Activated CD8-positive, alpha-beta T cell treated with anti-CD3 and anti-CD28 coated beads, Interleukin-2, amount 10 ng/mL, durations not matched to agents 7 days and 5 days (primary cell): ENCODE results near the gene ST3GAL3. TPM values are rescaled to one million over a fixed set of nuclear protein-coding genes. Genes with fewer than 3 reads are reported as not detected.

ENCODE experiments used
- ATAC-seq: fragments of 150-1000 bp; cut with Tn5 transposase; one replicate; pipeline ENCODE4 v1.10.0; 2021; ENCODE audit warnings: moderate library complexity
- CTCF ChIA-PET: fragments of 350-600 bp; sonication (Branson Sonifier 250); formaldehyde crosslinking; loops from one replicate; lab custom pipeline; 2021; ENCODE audit warnings: antibody characterized with exemption; lab: Charles Lee
- POLR2A ChIA-PET: fragments of 350-600 bp; sonication (Branson Sonifier 250); formaldehyde crosslinking; loops from one replicate; lab custom pipeline; 2021; ENCODE audit warnings: antibody characterized with exemption; lab: Charles Lee
- DNase-seq: peaks from one replicate; pipeline ENCODE4 v3.0.0-alpha.2; 2020
- H3K27ac Mint-ChIP-seq: one replicate; pipeline ENCODE4 v1.8.0; 2021; ENCODE audit warnings: mild to moderate bottlenecking, mixed read lengths
- H3K27me3 Mint-ChIP-seq: one replicate; pipeline ENCODE4 v1.8.0; 2021; ENCODE audit warnings: low read depth, mixed read lengths
- H3K36me3 Mint-ChIP-seq: one replicate; pipeline ENCODE4 v1.8.0; 2021; ENCODE audit warnings: low read depth, mixed read lengths
- H3K4me1 Mint-ChIP-seq: one replicate; pipeline ENCODE4 v1.8.0; 2021; ENCODE audit warnings: low read depth, mixed read lengths
- H3K4me3 Mint-ChIP-seq: one replicate; pipeline ENCODE4 v1.8.0; 2021; ENCODE audit warnings: mild to moderate bottlenecking, mixed read lengths
- H3K9me3 Mint-ChIP-seq: one replicate; pipeline ENCODE4 v1.8.0; 2022; ENCODE audit warnings: mixed read lengths; ENCODE audit not compliant: insufficient read depth
- total RNA-seq, 2 experiments: library from RNA; stranded (reverse); gene quantifications; one replicate each; pipeline ENCODE4 v1.2.3, GENCODE V29; 2021

The ST3GAL3 gene
- total RNA-seq, 2 experiments from 2014 or later: 20.4 to 23.3 TPM

- H3K27ac Mint-ChIP-seq: no peak overlapping the region
- no peaks in the 10 kb centered on the region for H3K4me1 Mint-ChIP-seq
- no peaks in the 10 kb centered on the region for H3K36me3 Mint-ChIP-seq
- ATAC-seq (no peak), DNase-seq (no peak)
- H3K4me3 Mint-ChIP-seq: no peak overlapping the region
- no peaks in the 10 kb centered on the region for H3K9me3 Mint-ChIP-seq
- ChIA-PET POLR2A (no interaction called here), CTCF (interaction anchor here (3.8 to 8.6 kb wide), 2 partner anchors 21 to 149 kb away, joined by 19 to 49 read pairs; partner anchors contain the start of gene ARTN)
- H3K27me3 Mint-ChIP-seq: no peaks in the 10 kb centered on the region
Measured at GRCh38 chr1:43913051-43913501, 205.7 kb downstream of the ST3GAL3 start.

DNA sequence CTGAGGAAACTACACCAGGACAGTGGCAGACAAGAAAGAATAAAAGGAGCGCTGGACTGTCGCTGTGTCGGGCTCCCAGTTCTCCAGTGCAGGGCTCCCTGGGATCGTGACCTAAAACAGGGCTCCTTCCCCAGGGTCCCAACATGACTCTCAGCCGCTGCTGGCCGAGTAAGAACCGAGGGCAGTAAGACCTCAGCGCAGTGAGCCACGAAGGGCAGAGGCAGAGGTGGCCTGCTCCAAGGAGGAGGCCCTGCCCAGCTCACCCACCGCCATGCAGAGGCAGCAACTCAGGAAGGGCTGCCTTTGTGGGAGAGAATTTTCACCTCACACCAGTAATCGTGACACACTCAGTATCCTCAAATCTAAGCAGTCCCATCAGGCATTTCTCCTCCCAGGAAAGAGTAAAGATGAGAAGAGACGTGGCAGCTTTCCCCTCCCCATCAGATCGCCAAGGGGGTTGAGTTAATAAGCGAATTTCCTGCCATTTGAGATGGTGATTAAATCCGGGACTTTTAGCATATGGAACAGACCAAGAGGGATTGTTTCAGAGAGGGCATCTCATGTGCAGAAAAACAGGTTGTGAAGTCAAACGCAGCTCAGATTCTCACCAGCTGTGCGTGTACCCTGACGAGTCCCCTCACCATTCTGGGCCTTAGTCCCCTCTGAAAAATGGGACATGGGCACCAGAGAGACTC lies 206.5 kb downstream of the ST3GAL3 start:
- no peaks in the 10 kb centered on the region for H3K9me3 Mint-ChIP-seq
- no peak for ATAC-seq
- no peak for DNase-seq
- H3K4me3 Mint-ChIP-seq: no peak overlapping the region
- POLR2A ChIA-PET: no interaction called here
- no peak overlapping the region for H3K27ac Mint-ChIP-seq
- H3K36me3 Mint-ChIP-seq: no peaks in the 10 kb centered on the region
- H3K27me3 Mint-ChIP-seq: no peaks in the 10 kb centered on the region
- CTCF ChIA-PET: interaction anchor here (3.8 to 8.6 kb wide), 2 partner anchors 21 to 150 kb away, joined by 19 to 49 read pairs; partner anchors contain the start of gene ARTN
- peaks cover 1% of the 10 kb centered on the region for H3K4me1 Mint-ChIP-seq

DNA sequence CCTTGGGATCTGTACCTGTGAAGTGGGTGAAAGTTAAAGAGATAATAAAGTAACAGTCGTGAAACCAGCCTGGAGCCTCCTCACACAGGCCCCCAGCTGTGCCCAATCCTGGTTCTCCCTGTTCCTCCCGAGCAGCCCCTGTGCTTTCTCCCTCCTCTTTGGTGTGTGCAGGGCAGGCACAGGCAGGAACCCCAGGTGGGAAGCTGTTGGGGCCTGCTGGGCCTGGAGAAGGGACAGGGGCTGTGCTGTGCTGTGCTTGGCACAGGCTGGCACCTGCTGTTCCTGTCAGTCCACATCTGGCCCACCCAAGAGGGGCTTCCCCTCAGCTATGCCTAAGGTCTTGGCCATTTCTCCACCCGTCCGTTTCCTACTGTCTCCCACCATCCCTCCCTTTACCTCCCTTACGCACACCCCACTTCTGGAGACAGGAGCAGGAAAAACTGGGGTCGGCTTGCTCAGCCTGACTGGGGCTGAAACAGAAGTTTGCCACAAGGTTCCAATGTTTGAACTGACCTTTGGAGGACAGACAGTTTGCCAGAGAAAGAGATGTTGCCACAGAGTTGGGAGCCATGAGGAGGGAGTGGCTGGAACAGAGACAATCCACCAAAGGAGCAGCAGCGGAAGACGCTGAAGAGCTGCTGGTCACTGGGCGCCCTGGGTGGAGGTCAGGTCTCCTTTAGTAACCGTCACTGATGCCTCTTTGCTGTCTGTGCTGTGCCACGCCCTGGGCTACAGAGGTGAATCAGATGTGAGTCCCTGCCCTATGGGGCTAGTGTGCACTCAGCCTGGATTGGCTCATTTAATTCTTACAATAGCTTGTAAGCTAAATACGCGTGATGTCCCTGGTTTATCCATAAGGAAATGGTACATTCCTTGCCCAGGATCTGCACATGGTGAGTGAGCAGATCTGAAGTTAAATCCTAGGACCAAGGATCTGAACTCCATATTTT lies 207.5 kb downstream of the ST3GAL3 start:
- Mint-ChIP-seq H3K27me3 (no peaks in the 10 kb centered on the region), H3K9me3 (no peaks in the 10 kb centered on the region), H3K4me1 (peaks cover 9% of the 10 kb centered on the region), H3K4me3 (no peak overlapping the region), H3K36me3 (no peaks in the 10 kb centered on the region), H3K27ac (no peak overlapping the region)
- POLR2A ChIA-PET: no interaction called here
- ATAC-seq (no peak), DNase-seq (no peak)
- CTCF ChIA-PET: interaction anchor here (0.9 to 8.6 kb wide), 2 partner anchors 20 to 151 kb away, joined by 4 to 49 read pairs; partner anchors contain the start of gene ARTN

DNA sequence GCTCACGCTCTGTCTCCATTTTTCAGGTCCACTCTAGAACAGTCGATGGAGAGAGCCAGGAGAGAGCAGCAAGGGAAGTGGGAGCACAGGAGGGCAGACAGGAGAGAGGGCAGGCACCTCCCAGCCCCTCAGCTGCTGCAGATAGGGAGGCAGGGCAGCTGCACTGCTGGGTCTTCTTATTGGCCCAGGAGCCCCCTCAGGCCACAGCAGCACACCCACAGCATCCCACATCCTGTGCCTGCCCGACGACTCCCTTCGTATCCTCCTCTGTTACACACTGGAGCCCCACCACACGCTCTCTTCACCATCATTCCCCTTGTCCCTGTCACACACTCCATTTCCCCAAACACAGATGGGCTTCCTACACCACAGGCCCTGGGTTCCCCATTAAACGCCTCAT lies 212.6 kb downstream of the ST3GAL3 start:
- Mint-ChIP-seq H3K9me3 (no peaks in the 10 kb centered on the region), H3K4me3 (no peak overlapping the region), H3K27ac (peak overlapping the region; percentile 18), H3K36me3 (peaks cover 2% of the 10 kb centered on the region), H3K27me3 (no peaks in the 10 kb centered on the region), H3K4me1 (peaks cover 13% of the 10 kb centered on the region)
- CTCF ChIA-PET: interaction anchor here (1.5 to 3.1 kb wide), 3 partner anchors 9 to 157 kb away, joined by 5 to 21 read pairs (median 8); partner anchors contain the start of gene ARTN
- ATAC-seq (peak; percentile 65), DNase-seq (peak; percentile 28)
- POLR2A ChIA-PET: interaction anchor here (1.3 kb wide), 1 partner anchor 130 kb away, joined by 3 read pairs; no protein-coding TSS in a partner anchor

DNA sequence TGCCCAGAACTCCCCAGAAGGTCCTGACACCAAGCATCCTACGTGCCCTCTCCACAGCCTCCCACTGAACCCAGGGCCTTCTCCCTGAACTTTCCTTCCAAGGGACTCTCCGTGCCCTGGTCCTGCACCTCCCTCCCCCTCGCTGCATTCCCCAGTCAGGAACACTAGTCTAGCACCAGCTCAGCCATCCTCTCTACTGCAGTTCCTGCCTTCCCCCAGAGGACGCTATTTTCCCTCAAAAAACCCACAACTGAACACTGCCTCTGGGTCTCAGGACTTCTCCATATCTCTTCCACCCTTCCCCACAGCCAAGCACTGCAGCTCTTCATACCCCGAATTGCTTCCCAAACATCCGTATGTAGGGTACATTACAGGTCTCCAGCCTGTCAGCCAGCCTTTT lies 213.7 kb downstream of the ST3GAL3 start:
- Mint-ChIP-seq H3K27me3 (no peaks in the 10 kb centered on the region), H3K36me3 (peaks cover 2% of the 10 kb centered on the region), H3K27ac (peak overlapping the region; percentile 50), H3K4me3 (no peak overlapping the region), H3K4me1 (peaks cover 13% of the 10 kb centered on the region), H3K9me3 (no peaks in the 10 kb centered on the region)
- DNase-seq: no peak
- ChIA-PET CTCF (interaction anchor here (0.9 to 2.4 kb wide), 2 partner anchors 8 to 14 kb away, joined by 4 to 8 read pairs; no protein-coding TSS in a partner anchor), POLR2A (interaction anchor here (0.6 kb wide), 1 partner anchor 18 kb away, joined by 3 read pairs; no protein-coding TSS in a partner anchor)
- no peak for ATAC-seq

GRCh38 chr1:43924516-43924915 lies 217.2 kb downstream of the ST3GAL3 start:
- ATAC-seq: no peak
- CTCF ChIA-PET: interaction anchor here (1.8 to 4.4 kb wide), 2 partner anchors 10 to 161 kb away, joined by 9 to 25 read pairs; partner anchors contain the start of gene ARTN

GRCh38 chr1:43925846-43926245 lies 218.5 kb downstream of the ST3GAL3 start:
- H3K9me3 Mint-ChIP-seq: no peaks in the 10 kb centered on the region
- H3K4me3 Mint-ChIP-seq: no peak overlapping the region
- CTCF ChIA-PET: interaction anchor here (0.8 to 4.4 kb wide), 2 partner anchors 9 to 162 kb away, joined by 5 to 25 read pairs; partner anchors contain the start of gene ARTN
- no peaks in the 10 kb centered on the region for H3K27me3 Mint-ChIP-seq
- ATAC-seq: no peak
- POLR2A ChIA-PET: no interaction called here
- DNase-seq: no peak
- H3K4me1 Mint-ChIP-seq: no peaks in the 10 kb centered on the region
- H3K27ac Mint-ChIP-seq: no peak overlapping the region
- H3K36me3 Mint-ChIP-seq: peaks cover 2% of the 10 kb centered on the region

More at GRCh38 chr1:43924516-43924915, 217.2 kb downstream of the ST3GAL3 start:
- POLR2A ChIA-PET: no interaction called here
- peaks cover 2% of the 10 kb centered on the region for H3K36me3 Mint-ChIP-seq
- no peak overlapping the region for H3K4me3 Mint-ChIP-seq
- DNase-seq: no peak
- no peak overlapping the region for H3K27ac Mint-ChIP-seq
- H3K9me3 Mint-ChIP-seq: no peaks in the 10 kb centered on the region
- H3K4me1 Mint-ChIP-seq: peaks cover 8% of the 10 kb centered on the region
- no peaks in the 10 kb centered on the region for H3K27me3 Mint-ChIP-seq

GRCh38 chr1:43930168-43930948 lies 223.0 kb downstream of the ST3GAL3 start:
- ChIA-PET CTCF (interaction anchor here (1.0 to 11.3 kb wide), 10 partner anchors 9 to 222 kb away, joined by 3 to 506 read pairs (median 4); no protein-coding TSS in a partner anchor), POLR2A (no interaction called here)
- Mint-ChIP-seq H3K4me3 (no peak overlapping the region), H3K4me1 (peaks cover 15% of the 10 kb centered on the region), H3K27ac (no peak overlapping the region), H3K36me3 (peaks cover 2% of the 10 kb centered on the region), H3K27me3 (peaks cover 14% of the 10 kb centered on the region), H3K9me3 (no peaks in the 10 kb centered on the region)
- DNase-seq: peak; percentile 34
- ATAC-seq: no peak

- ATAC-seq (no peak), DNase-seq (no peak)
- no peak overlapping the region for H3K27ac Mint-ChIP-seq
- H3K27me3 Mint-ChIP-seq: peaks cover 17% of the 10 kb centered on the region
- H3K4me3 Mint-ChIP-seq: no peak overlapping the region
- peaks cover 2% of the 10 kb centered on the region for H3K36me3 Mint-ChIP-seq
- POLR2A ChIA-PET: no interaction called here
- no peaks in the 10 kb centered on the region for H3K9me3 Mint-ChIP-seq
- H3K4me1 Mint-ChIP-seq: peaks cover 19% of the 10 kb centered on the region
- CTCF ChIA-PET: interaction anchor here (1.0 to 11.3 kb wide), 9 partner anchors 9 to 223 kb away, joined by 3 to 506 read pairs (median 4); no protein-coding TSS in a partner anchor
Measured at GRCh38 chr1:43930949-43931275, 223.6 kb downstream of the ST3GAL3 start.

- peaks cover 20% of the 10 kb centered on the region for H3K27me3 Mint-ChIP-seq
- no peaks in the 10 kb centered on the region for H3K9me3 Mint-ChIP-seq
- H3K4me1 Mint-ChIP-seq: peaks cover 23% of the 10 kb centered on the region
- peaks cover 2% of the 10 kb centered on the region for H3K36me3 Mint-ChIP-seq
- DNase-seq (no peak), ATAC-seq (no peak)
- H3K4me3 Mint-ChIP-seq: no peak overlapping the region
- CTCF ChIA-PET: interaction anchor here (1.3 to 11.3 kb wide), 3 partner anchors 15 to 167 kb away, joined by 3 to 506 read pairs (median 148); partner anchors contain the start of gene IPO13
- POLR2A ChIA-PET: interaction anchor here (0.9 kb wide), 1 partner anchor 225 kb away, joined by 3 read pairs; the partner anchor contains the start of gene ST3GAL3
- no peak overlapping the region for H3K27ac Mint-ChIP-seq
Measured at GRCh38 chr1:43931711-43932660, 224.7 kb downstream of the ST3GAL3 start.
